K562 (cell line): ENCODE results near the gene RUNX1. TPM values are rescaled to one million over a fixed set of nuclear protein-coding genes. Genes with fewer than 3 reads are reported as not detected.
A peak's percentile ranks its signal among the peaks of the same experiment; 100 is the strongest.

Source experiments
- HDAC2 ChIP-seq: fragments of 450-650 bp; IDR thresholded peaks from 2 replicates; pipeline ENCODE4 v1.6.1; 2016; ENCODE audit warnings: mild to moderate bottlenecking
- HSF4 ChIP-seq: fragments of 250-450 bp; sonication (Bioruptor Pico); IDR thresholded peaks from 2 replicates; pipeline ENCODE4 v2.1.2; 2022; ENCODE audit warnings: mild to moderate bottlenecking, moderate library complexity, borderline replicate concordance
- JUN ChIP-seq, 2 experiments: sonication (generic) in 1 of 2; formaldehyde crosslinking in 1 of 2; IDR thresholded peaks; 2 replicates each; pipeline versions ENCODE4 v1.6.1 to v1.8.0; 2012 to 2022; ENCODE audit warnings: borderline replicate concordance in 2 of 2, mild to moderate bottlenecking in 2 of 2, improper control_type of control experiment in 1 of 2, low read depth in 1 of 2, low read length in 1 of 2, missing genetic modification reagents in 1 of 2
- KDM2B ChIP-seq: fragments of 250-450 bp; sonication (Bioruptor Pico); IDR thresholded peaks from 2 replicates; pipeline ENCODE4 v1.8.0; 2021; ENCODE audit warnings: mild to moderate bottlenecking, moderate library complexity
- MECOM ChIP-seq: fragments of 250-450 bp; sonication (Bioruptor Pico); IDR thresholded peaks from 2 replicates; pipeline ENCODE4 v1.8.0; 2022; ENCODE audit warnings: inconsistent platforms
- NCOA1 ChIP-seq: fragments of 450-650 bp; IDR thresholded peaks from 2 replicates; pipeline ENCODE4 v1.6.1; 2016; ENCODE audit warnings: low read depth
- POLR2AphosphoS5 ChIP-seq: IDR thresholded peaks from 2 replicates; pipeline ENCODE4 v1.6.1; 2011; ENCODE audit warnings: mild to moderate bottlenecking, low read depth, low read length, moderate library complexity; ENCODE audit not compliant: control insufficient read depth, insufficient read depth
- PURB ChIP-seq: sonication (generic); formaldehyde crosslinking; IDR thresholded peaks from 2 replicates; pipeline ENCODE4 v1.9.0; 2021; ENCODE audit warnings: low read depth, mild to moderate bottlenecking, missing genetic modification reagents
- SAFB ChIP-seq: fragments of 200-400 bp; formaldehyde crosslinking; IDR thresholded peaks from 2 replicates; pipeline ENCODE4 v1.6.1; 2017; ENCODE audit warnings: low read depth, low read length, borderline replicate concordance
- SMAD2 ChIP-seq: fragments of 150-350 bp; IDR thresholded peaks from 2 replicates; pipeline ENCODE4 v1.6.1; 2014; ENCODE audit warnings: low read depth, mild to moderate bottlenecking, low read length
- TAF1 ChIP-seq: IDR thresholded peaks from 2 replicates; pipeline ENCODE4 v1.6.1; 2011; ENCODE audit warnings: mild to moderate bottlenecking, low read length, moderate library complexity; ENCODE audit not compliant: insufficient read depth, control insufficient read depth, severe bottlenecking; ENCODE audit errors: extremely low read depth
- TCF7 ChIP-seq: sonication (generic); IDR thresholded peaks from 2 replicates; pipeline ENCODE4 v1.6.1; 2016; ENCODE audit warnings: antibody characterized with exemption, borderline replicate concordance
- U2AF1 ChIP-seq: fragments of 200-400 bp; formaldehyde crosslinking; optimal IDR thresholded peaks from 2 replicates; pipeline ENCODE3; 2017; ENCODE audit warnings: mild to moderate bottlenecking, low read depth, low read length, moderate library complexity
- XRCC4 ChIP-seq: IDR thresholded peaks from one replicate; pipeline ENCODE4 v1.6.1; 2011; ENCODE audit not compliant: insufficient read depth, insufficient read length; ENCODE audit errors: extremely low read depth
- ZNF695 ChIP-seq: fragments of 450-650 bp; formaldehyde crosslinking; IDR thresholded peaks from 2 replicates; pipeline ENCODE4 v1.4.0; 2020; ENCODE audit warnings: mild to moderate bottlenecking, moderate library complexity
- ZSCAN32 ChIP-seq: fragments of 450-650 bp; formaldehyde crosslinking; IDR thresholded peaks from 2 replicates; pipeline ENCODE4 v1.4.0; 2020; ENCODE audit warnings: mild to moderate bottlenecking, moderate library complexity
- polyA plus RNA-seq, 8 experiments: library from polyadenylated mRNA; depleted of rRNA in 4 of 8; stranded (reverse) in 5 of 8; unstranded in 3 of 8; fragments of >200 nt; fragmentation: Nextera tagmentation in 2 of 8; fragmentation: Illumina TruSeq in 1 of 8; extraction: Ambion mirVana in 2 of 8; extraction: Trizol in 1 of 8; gene quantifications; 2 replicates each; pipeline versions ENCODE4 v1.2.1 to v1.2.3, GENCODE V29; 2011 to 2014; ENCODE audit warnings: inconsistent platforms in 1 of 8, missing spikeins in 1 of 8
- total RNA-seq, 7 experiments: library from RNA; depleted of rRNA in 6 of 7; stranded (reverse); fragments of >200 nt in 6 of 7; fragmentation: Illumina TruSeq in 2 of 7; extraction: Trizol in 2 of 7; gene quantifications; 2 replicates each; pipeline versions ENCODE4 v1.2.1 to v1.2.3, GENCODE V29; 2011 to 2021; ENCODE audit warnings: low replicate concordance in 1 of 7
- TF ChIP-seq, protein P1 (sequence below): fragments of 450-650 bp; formaldehyde crosslinking; IDR thresholded peaks from 2 replicates; pipeline ENCODE4 v1.4.0; 2022; ENCODE audit warnings: missing genetic modification characterization
- TF ChIP-seq, protein P2 (sequence below), 2 experiments: fragments of 450-650 bp in 1 of 2; IDR thresholded peaks; 2 replicates each; pipeline ENCODE4 v1.6.1; 2011 to 2017; ENCODE audit warnings: low read depth in 2 of 2, antibody characterized with exemption in 1 of 2, borderline replicate concordance in 1 of 2, low read length in 1 of 2, mild to moderate bottlenecking in 1 of 2, mixed read lengths in 1 of 2; ENCODE audit not compliant: control insufficient read depth in 1 of 2
- TF ChIP-seq, protein P3 (sequence below): fragments of 450-650 bp; IDR thresholded peaks from 2 replicates; pipeline ENCODE4 v1.6.1; 2014; ENCODE audit warnings: low read depth, mild to moderate bottlenecking, moderate library complexity, borderline replicate concordance

Gene RUNX1
- total and polyA plus RNA-seq, 9 of the 15 experiments (the other 6 are each of a cell fraction or from before 2014, with no cell fraction given), result 2.2 to 68.6 (median 17.8) TPM

DNA sequence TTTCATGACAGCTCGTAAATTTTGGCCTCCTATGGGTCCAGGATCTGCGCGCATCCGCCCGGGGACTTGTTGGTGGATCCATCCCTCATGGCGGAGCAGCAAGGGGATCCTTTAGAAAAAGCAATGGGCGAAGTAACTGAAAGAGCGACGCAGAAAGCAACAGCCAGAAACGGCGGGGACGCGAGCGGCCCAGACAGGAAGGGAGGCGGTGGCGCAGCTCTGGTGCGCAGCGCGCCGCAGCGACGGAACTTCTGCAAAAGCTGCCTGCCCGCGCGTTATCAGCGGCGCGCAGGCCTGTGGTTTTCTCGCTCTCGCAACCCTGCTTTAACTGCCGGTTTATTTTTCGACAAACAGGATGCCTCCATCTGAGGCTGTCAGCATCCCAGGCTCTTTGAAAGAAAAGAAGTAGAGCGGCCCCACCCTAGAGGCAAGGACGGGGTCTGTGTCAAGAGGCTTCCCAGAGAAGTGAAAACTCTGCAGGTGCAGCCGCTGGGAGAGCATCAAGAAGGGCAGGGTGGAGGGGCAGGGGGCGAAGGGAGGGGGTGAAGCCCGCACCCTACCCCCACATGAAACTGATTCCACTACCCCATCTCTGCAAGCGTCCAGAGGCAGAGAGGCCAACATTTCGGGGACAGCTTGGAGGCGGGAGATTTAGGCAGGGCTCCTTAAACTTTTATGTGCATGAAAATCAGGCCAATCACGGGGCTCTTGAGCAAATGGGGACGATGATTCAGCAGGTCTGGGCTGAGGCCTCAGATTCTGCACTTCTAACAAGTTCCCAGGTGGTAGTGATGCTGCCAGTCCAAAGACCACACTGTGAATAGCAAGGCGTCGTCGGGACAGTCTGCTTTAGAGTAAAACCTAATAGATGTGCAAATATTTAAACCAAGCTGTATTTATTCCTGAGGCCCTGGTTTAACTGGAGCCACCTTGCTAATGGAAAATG is 22.2 kb downstream of the RUNX1 start (continued):
- TF ChIP-seq ZSCAN32 (CRISPR knock-in tag) (no peak), TCF7 (peak; percentile 81; the same call in 1 of the 2 replicates), ZNF695 (CRISPR knock-in tag) (0 out of 2 replicates have a peak, but pooled peaks have one; percentile 6), PURB (CRISPR knock-in tag) (no peak), U2AF1 (no peak), SMAD2 (no peak), HDAC2 (peak; percentile 88), MECOM (CRISPR knock-in tag) (0 out of 2 replicates have a peak, but pooled peaks have one; percentile 22), SAFB (no peak), TAF1 (peak; percentile 73), JUN (IDR thresholded peaks at IDR 0.05; ENCODE audit: borderline replicate concordance, low read depth, low read length) (peak; percentile 33; the same call in 1 of the 2 replicates), JUN (CRISPR knock-in tag; IDR thresholded peaks at IDR 0.05; ENCODE audit: borderline replicate concordance) (0 out of 2 replicates have a peak, but pooled peaks have one; percentile 23), NCOA1 (peak; percentile 92), KDM2B (CRISPR knock-in tag) (no peak), HSF4 (no peak), POLR2AphosphoS5 (peak; percentile 79), XRCC4 (no peak)
- TF ChIP-seq, protein P1, sequence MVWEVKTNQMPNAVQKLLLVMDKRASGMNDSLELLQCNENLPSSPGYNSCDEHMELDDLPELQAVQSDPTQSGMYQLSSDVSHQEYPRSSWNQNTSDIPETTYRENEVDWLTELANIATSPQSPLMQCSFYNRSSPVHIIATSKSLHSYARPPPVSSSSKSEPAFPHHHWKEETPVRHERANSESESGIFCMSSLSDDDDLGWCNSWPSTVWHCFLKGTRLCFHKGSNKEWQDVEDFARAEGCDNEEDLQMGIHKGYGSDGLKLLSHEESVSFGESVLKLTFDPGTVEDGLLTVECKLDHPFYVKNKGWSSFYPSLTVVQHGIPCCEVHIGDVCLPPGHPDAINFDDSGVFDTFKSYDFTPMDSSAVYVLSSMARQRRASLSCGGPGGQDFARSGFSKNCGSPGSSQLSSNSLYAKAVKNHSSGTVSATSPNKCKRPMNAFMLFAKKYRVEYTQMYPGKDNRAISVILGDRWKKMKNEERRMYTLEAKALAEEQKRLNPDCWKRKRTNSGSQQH (CRISPR knock-in tag), result no peak
- TF ChIP-seq, protein P2, sequence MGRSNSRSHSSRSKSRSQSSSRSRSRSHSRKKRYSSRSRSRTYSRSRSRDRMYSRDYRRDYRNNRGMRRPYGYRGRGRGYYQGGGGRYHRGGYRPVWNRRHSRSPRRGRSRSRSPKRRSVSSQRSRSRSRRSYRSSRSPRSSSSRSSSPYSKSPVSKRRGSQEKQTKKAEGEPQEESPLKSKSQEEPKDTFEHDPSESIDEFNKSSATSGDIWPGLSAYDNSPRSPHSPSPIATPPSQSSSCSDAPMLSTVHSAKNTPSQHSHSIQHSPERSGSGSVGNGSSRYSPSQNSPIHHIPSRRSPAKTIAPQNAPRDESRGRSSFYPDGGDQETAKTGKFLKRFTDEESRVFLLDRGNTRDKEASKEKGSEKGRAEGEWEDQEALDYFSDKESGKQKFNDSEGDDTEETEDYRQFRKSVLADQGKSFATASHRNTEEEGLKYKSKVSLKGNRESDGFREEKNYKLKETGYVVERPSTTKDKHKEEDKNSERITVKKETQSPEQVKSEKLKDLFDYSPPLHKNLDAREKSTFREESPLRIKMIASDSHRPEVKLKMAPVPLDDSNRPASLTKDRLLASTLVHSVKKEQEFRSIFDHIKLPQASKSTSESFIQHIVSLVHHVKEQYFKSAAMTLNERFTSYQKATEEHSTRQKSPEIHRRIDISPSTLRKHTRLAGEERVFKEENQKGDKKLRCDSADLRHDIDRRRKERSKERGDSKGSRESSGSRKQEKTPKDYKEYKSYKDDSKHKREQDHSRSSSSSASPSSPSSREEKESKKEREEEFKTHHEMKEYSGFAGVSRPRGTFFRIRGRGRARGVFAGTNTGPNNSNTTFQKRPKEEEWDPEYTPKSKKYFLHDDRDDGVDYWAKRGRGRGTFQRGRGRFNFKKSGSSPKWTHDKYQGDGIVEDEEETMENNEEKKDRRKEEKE (IDR thresholded peaks at IDR 0.05; ENCODE audit: borderline replicate concordance in 1 of 2, control insufficient read depth in 1 of 2, low read depth in 2 of 2, low read length in 1 of 2), result peak in 1 of 2 experiments; percentile 56; a peak in 1 of 4 replicates
- TF ChIP-seq, protein P3, sequence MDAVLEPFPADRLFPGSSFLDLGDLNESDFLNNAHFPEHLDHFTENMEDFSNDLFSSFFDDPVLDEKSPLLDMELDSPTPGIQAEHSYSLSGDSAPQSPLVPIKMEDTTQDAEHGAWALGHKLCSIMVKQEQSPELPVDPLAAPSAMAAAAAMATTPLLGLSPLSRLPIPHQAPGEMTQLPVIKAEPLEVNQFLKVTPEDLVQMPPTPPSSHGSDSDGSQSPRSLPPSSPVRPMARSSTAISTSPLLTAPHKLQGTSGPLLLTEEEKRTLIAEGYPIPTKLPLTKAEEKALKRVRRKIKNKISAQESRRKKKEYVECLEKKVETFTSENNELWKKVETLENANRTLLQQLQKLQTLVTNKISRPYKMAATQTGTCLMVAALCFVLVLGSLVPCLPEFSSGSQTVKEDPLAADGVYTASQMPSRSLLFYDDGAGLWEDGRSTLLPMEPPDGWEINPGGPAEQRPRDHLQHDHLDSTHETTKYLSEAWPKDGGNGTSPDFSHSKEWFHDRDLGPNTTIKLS, result no peak; the same call in 1 of the 2 replicates
